NT2/D1 (cell line): Measurements from ENCODE around the gene MAP2K5.

Source experiments
- SUZ12 ChIP-seq: IDR thresholded peaks from 2 replicates; pipeline ENCODE4 v1.6.1; 2011; ENCODE audit not compliant: insufficient read length, insufficient read depth; ENCODE audit errors: extremely low read depth
- YY1 ChIP-seq: IDR thresholded peaks from 2 replicates; pipeline ENCODE4 v1.6.1; 2011; ENCODE audit not compliant: insufficient read length, insufficient read depth
- ZNF274 ChIP-seq: IDR thresholded peaks from 2 replicates; pipeline ENCODE4 v1.6.1; 2011; ENCODE audit warnings: mild to moderate bottlenecking, low read depth, low read length

DNA sequence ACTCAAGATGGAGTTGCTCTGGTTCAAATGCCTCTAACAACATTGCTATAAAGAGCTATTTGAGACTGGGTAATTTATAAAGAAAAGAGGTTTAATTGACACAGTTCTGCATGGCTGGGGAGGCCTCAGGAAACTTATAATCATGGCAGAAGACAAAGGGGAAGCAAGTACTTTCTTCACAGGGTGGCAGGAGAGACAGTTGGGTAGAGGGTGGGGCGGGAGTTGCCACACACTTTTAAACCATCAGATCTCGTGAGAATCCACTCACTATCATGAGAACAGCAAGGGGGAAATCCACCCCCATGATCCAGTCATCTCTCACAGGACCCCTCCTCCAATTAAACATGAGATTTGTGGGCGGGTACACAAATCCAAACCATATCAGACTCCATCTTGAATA is 30.7 kb downstream of the MAP2K5 start:
- TF ChIP-seq ZNF274: no peak
- TF ChIP-seq YY1: no peak
- no peak for TF ChIP-seq SUZ12
